K562 (cell line): ENCODE measurements around the gene VAC14. TPM values are rescaled to one million over a fixed set of nuclear protein-coding genes. Genes with fewer than 3 reads are reported as not detected.

Experiments
- ELF1 ChIP-seq: fragments of 200-800 bp; sonication (Bioruptor generic); IDR thresholded peaks from 2 replicates; pipeline ENCODE4 v1.6.1; 2016; ENCODE audit warnings: missing genetic modification characterization, missing compliant biosample characterization
- GABPB2 ChIP-seq: fragments of 250-450 bp; sonication (Bioruptor Pico); conservative IDR thresholded peaks from 2 replicates; pipeline ENCODE4 v1.5.1; 2021; ENCODE audit warnings: mild to moderate bottlenecking
- NCOR1 ChIP-seq: fragments of 450-650 bp; IDR thresholded peaks from 2 replicates; pipeline ENCODE4 v1.6.1; 2016; ENCODE audit warnings: mild to moderate bottlenecking, moderate library complexity
- XRCC5 ChIP-seq: fragments of 200-400 bp; formaldehyde crosslinking; IDR thresholded peaks from 2 replicates; pipeline ENCODE4 v1.6.1; 2017; ENCODE audit warnings: low read depth, mild to moderate bottlenecking, low read length
- ZFP30 ChIP-seq: fragments of 250-450 bp; sonication (Bioruptor Pico); IDR thresholded peaks from 2 replicates; pipeline ENCODE4 v1.8.0; 2022; ENCODE audit warnings: moderate library complexity, mild to moderate bottlenecking, inconsistent platforms, borderline replicate concordance
- polyA plus RNA-seq, 8 experiments: library from polyadenylated mRNA; depleted of rRNA in 4 of 8; stranded (reverse) in 5 of 8; unstranded in 3 of 8; fragments of >200 nt; fragmentation: Nextera tagmentation in 2 of 8; fragmentation: Illumina TruSeq in 1 of 8; extraction: Ambion mirVana in 2 of 8; extraction: Trizol in 1 of 8; gene quantifications; 2 replicates each; pipeline versions ENCODE4 v1.2.1 to v1.2.3, GENCODE V29; 2011 to 2014; ENCODE audit warnings: inconsistent platforms in 1 of 8, missing spikeins in 1 of 8
- total RNA-seq, 7 experiments: library from RNA; depleted of rRNA in 6 of 7; stranded (reverse); fragments of >200 nt in 6 of 7; fragmentation: Illumina TruSeq in 2 of 7; extraction: Trizol in 2 of 7; gene quantifications; 2 replicates each; pipeline versions ENCODE4 v1.2.1 to v1.2.3, GENCODE V29; 2011 to 2021; ENCODE audit warnings: low replicate concordance in 1 of 7
- TF ChIP-seq, protein P1 (sequence below): fragments of 200-800 bp; sonication (Bioruptor generic); IDR thresholded peaks from 2 replicates; pipeline ENCODE4 v1.6.1; 2016; ENCODE audit warnings: missing genetic modification characterization, missing compliant biosample characterization
- TF ChIP-seq, protein P2 (sequence below), 2 experiments: fragments of 450-650 bp; formaldehyde crosslinking in 1 of 2; IDR thresholded peaks; 2 replicates each; pipeline versions ENCODE4 v1.4.0 to v1.6.1; 2014 to 2020; ENCODE audit warnings: mild to moderate bottlenecking in 2 of 2, borderline replicate concordance in 1 of 2, low read depth in 1 of 2
- TF ChIP-seq, protein P3 (sequence below): fragments of 250-450 bp; sonication (Bioruptor Pico); IDR thresholded peaks from 2 replicates; pipeline ENCODE4 v1.8.0; 2022; ENCODE audit warnings: moderate library complexity, mild to moderate bottlenecking, inconsistent platforms
- TF ChIP-seq, protein P4 (sequence below): fragments of 250-450 bp; sonication (Bioruptor Pico); IDR thresholded peaks from 2 replicates; pipeline ENCODE4 v1.8.0; 2022; ENCODE audit warnings: inconsistent platforms, mild to moderate bottlenecking, moderate library complexity, borderline replicate concordance

The VAC14 gene
- total and polyA plus RNA-seq, 9 of the 15 experiments (the other 6 are each of a cell fraction or from before 2014, with no cell fraction given), result 1.3 to 41.6 (median 26.6) TPM

DNA sequence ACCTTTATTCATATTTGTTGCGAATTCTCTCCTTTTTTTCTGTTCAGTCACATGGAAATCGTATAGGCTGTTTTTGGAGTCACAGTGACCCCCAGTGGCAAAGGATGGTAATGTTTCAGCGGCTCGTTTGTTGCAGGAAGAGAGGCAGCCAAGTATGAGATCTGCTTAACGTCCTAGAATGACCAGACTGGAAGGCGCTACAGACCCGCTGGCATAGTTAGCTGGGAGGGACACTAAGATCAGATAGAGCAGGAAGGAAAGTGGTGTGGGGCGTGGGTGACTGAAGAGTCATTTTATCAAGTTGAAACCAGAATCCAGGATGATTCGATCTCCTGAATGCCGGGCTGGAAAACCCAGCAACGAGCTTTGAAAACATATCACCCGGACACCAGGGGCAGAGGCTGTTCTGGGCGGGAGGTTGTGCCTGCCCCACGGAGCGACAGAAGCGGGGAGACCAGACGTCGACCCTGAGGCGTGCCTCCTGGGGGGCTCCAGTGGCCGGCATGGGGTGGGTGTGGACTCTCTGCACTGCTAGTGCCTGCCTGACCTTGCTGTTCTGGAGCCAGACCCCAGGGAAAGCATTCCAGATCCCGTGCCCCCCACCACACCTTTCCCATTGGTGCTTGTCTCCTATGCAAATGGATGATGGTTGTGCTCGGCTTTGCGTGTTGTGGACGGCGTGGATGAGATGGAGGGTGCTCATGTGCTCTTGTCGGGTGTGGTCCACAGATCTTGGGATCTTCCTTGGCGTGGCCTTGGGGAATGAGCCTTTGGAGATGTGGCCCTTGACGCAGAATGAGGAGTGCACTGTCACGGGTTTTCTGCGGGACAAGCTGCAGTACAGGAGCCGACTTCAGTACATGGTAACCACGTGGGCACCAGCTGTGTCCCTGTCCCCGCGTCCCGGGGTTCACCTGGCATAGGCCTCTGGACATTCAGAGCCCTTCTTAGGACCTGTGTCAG lies 146.9 kb downstream of the VAC14 start (continued):
- no peak for TF ChIP-seq XRCC5
- TF ChIP-seq NCOR1, result no peak
- TF ChIP-seq, protein P1, sequence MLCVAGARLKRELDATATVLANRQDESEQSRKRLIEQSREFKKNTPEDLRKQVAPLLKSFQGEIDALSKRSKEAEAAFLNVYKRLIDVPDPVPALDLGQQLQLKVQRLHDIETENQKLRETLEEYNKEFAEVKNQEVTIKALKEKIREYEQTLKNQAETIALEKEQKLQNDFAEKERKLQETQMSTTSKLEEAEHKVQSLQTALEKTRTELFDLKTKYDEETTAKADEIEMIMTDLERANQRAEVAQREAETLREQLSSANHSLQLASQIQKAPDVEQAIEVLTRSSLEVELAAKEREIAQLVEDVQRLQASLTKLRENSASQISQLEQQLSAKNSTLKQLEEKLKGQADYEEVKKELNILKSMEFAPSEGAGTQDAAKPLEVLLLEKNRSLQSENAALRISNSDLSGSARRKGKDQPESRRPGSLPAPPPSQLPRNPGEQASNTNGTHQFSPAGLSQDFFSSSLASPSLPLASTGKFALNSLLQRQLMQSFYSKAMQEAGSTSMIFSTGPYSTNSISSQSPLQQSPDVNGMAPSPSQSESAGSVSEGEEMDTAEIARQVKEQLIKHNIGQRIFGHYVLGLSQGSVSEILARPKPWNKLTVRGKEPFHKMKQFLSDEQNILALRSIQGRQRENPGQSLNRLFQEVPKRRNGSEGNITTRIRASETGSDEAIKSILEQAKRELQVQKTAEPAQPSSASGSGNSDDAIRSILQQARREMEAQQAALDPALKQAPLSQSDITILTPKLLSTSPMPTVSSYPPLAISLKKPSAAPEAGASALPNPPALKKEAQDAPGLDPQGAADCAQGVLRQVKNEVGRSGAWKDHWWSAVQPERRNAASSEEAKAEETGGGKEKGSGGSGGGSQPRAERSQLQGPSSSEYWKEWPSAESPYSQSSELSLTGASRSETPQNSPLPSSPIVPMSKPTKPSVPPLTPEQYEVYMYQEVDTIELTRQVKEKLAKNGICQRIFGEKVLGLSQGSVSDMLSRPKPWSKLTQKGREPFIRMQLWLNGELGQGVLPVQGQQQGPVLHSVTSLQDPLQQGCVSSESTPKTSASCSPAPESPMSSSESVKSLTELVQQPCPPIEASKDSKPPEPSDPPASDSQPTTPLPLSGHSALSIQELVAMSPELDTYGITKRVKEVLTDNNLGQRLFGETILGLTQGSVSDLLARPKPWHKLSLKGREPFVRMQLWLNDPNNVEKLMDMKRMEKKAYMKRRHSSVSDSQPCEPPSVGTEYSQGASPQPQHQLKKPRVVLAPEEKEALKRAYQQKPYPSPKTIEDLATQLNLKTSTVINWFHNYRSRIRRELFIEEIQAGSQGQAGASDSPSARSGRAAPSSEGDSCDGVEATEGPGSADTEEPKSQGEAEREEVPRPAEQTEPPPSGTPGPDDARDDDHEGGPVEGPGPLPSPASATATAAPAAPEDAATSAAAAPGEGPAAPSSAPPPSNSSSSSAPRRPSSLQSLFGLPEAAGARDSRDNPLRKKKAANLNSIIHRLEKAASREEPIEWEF (CRISPR knock-in tag), result no peak
- TF ChIP-seq, protein P2, sequence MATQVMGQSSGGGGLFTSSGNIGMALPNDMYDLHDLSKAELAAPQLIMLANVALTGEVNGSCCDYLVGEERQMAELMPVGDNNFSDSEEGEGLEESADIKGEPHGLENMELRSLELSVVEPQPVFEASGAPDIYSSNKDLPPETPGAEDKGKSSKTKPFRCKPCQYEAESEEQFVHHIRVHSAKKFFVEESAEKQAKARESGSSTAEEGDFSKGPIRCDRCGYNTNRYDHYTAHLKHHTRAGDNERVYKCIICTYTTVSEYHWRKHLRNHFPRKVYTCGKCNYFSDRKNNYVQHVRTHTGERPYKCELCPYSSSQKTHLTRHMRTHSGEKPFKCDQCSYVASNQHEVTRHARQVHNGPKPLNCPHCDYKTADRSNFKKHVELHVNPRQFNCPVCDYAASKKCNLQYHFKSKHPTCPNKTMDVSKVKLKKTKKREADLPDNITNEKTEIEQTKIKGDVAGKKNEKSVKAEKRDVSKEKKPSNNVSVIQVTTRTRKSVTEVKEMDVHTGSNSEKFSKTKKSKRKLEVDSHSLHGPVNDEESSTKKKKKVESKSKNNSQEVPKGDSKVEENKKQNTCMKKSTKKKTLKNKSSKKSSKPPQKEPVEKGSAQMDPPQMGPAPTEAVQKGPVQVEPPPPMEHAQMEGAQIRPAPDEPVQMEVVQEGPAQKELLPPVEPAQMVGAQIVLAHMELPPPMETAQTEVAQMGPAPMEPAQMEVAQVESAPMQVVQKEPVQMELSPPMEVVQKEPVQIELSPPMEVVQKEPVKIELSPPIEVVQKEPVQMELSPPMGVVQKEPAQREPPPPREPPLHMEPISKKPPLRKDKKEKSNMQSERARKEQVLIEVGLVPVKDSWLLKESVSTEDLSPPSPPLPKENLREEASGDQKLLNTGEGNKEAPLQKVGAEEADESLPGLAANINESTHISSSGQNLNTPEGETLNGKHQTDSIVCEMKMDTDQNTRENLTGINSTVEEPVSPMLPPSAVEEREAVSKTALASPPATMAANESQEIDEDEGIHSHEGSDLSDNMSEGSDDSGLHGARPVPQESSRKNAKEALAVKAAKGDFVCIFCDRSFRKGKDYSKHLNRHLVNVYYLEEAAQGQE (IDR thresholded peaks at IDR 0.05; ENCODE audit: borderline replicate concordance), result peak; percentile 84
- TF ChIP-seq, protein P2 (CRISPR knock-in tag; IDR thresholded peaks at IDR 0.05; ENCODE audit: low read depth), result no peak
- TF ChIP-seq, protein P3, sequence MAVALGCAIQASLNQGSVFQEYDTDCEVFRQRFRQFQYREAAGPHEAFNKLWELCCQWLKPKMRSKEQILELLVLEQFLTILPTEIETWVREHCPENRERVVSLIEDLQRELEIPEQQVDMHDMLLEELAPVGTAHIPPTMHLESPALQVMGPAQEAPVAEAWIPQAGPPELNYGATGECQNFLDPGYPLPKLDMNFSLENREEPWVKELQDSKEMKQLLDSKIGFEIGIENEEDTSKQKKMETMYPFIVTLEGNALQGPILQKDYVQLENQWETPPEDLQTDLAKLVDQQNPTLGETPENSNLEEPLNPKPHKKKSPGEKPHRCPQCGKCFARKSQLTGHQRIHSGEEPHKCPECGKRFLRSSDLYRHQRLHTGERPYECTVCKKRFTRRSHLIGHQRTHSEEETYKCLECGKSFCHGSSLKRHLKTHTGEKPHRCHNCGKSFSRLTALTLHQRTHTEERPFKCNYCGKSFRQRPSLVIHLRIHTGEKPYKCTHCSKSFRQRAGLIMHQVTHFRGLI (CRISPR knock-in tag), result no peak
- TF ChIP-seq, protein P4, sequence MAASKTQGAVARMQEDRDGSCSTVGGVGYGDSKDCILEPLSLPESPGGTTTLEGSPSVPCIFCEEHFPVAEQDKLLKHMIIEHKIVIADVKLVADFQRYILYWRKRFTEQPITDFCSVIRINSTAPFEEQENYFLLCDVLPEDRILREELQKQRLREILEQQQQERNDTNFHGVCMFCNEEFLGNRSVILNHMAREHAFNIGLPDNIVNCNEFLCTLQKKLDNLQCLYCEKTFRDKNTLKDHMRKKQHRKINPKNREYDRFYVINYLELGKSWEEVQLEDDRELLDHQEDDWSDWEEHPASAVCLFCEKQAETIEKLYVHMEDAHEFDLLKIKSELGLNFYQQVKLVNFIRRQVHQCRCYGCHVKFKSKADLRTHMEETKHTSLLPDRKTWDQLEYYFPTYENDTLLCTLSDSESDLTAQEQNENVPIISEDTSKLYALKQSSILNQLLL (CRISPR knock-in tag), result no peak
- peak; percentile 62 for TF ChIP-seq ELF1 (tag)
- TF ChIP-seq GABPB2 (CRISPR knock-in tag), result no peak
- no peak for TF ChIP-seq ZFP30 (CRISPR knock-in tag)
